ENCODE results near the gene RBM45. TPM values are rescaled to one million over a fixed set of nuclear protein-coding genes. Genes with fewer than 3 reads are reported as not detected.
"Not testable (repeated sequence)": the region's sequence is repeated elsewhere in the genome, so short reads cannot be mapped to it uniquely, and the experiment has no call there.

Gene RBM45
- total RNA-seq, 1 experiment from 2014 or later = 17.4 TPM

DNA sequence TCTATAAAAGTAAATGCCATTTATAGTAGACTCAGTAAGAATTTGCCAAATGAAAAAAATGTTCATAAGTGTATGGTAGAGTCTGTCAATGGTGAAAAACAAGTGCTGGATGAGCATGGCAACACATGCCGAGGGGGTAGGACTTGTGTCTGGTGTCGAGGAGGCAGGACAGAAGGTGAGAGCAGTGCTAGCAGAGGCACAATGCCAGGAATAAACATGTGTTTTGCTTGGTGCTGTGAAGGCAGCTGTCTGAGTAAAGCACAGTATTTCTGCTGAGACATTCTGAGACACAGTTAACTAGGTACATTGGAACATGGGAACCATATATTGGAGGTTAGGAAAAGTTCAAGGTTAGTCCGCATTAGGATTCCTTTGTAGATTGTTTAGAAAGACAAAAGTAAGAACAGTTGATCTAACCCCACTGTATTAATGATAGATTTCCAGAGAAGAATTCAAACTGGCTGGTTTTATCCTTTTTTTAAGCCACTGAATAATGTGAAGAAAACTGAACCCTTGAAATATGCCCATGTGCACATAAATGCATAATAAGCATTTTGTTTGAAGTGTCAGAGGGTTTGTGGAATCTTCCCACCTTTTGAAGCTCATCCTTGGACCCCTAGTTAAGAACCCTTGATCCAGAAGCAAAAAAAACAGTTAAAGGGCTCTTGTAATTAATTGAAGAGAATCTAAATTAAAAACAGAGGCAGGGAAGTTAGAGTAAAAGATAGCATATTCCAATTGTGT is 7.1 kb downstream of the RBM45 start:
- no peaks in the 10 kb centered on the region for H3K27me3 ChIP-seq (replicated peaks)
- DNase-seq (ENCODE audit: low read depth in 1 of 2, low spot score in 2 of 2) = no peak
- no peaks in the 10 kb centered on the region for H3K9me3 ChIP-seq (replicated peaks)
- no peak overlapping the region for H3K4me3 ChIP-seq
- H3K4me1 ChIP-seq (replicated peaks) = no peaks in the 10 kb centered on the region
- H3K36me3 ChIP-seq = peaks cover 44% of the 10 kb centered on the region
- no peak overlapping the region for H3K27ac ChIP-seq

DNA sequence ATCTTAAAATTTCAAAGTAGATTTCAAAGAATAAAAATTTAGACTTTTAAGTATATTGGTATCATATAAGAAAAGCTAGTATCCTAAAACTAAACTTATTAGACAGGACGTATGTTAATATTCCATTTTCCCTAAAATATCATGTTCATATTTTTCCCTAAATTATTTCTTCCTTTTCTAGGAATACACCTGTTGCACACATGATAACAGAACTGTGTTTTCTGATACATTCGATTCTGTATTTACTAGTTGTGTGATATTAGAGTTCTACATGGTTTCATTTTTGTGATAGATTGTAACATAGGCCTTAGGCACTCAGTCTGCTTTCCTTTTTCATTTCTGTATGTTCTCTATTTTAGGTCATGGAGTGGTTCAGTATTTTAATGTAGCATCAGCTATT is 10.9 kb downstream of the RBM45 start:
- Histone ChIP-seq H3K27me3 (replicated peaks) (no peaks in the 10 kb centered on the region), H3K4me1 (replicated peaks) (no peaks in the 10 kb centered on the region), H3K36me3 (peaks cover 63% of the 10 kb centered on the region), H3K27ac (no peak overlapping the region), H3K9me3 (replicated peaks) (no peaks in the 10 kb centered on the region), H3K4me3 (no peak overlapping the region)
- DNase-seq (ENCODE audit: low read depth in 1 of 2, low spot score in 2 of 2) = no peak

DNA sequence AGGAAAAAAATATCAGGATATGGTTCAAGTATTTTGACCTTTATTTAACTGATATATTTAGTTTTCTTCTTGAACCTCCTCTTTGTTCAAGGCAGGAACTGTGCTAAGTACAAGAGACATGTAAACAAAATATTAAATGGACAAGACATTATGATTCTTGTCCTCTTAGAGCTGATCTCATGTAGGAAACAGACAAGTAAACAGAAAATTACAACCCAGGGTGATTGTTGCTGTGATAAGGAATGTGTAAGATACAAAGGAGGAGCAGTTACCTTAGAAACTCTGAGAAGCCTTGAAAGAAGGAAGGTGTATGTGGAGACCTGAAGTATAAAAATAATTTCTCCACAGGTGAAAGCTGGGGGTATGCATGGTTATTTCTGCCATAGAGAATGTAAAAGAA is 12.9 kb downstream of the RBM45 start:
- H3K4me3 ChIP-seq = no peak overlapping the region
- no peaks in the 10 kb centered on the region for H3K4me1 ChIP-seq (replicated peaks)
- peaks cover 49% of the 10 kb centered on the region for H3K36me3 ChIP-seq
- no peak for DNase-seq (ENCODE audit: low read depth in 1 of 2, low spot score in 2 of 2)
- H3K27me3 ChIP-seq (replicated peaks) = no peaks in the 10 kb centered on the region
- no peaks in the 10 kb centered on the region for H3K9me3 ChIP-seq (replicated peaks)
- H3K27ac ChIP-seq = no peak overlapping the region

DNA sequence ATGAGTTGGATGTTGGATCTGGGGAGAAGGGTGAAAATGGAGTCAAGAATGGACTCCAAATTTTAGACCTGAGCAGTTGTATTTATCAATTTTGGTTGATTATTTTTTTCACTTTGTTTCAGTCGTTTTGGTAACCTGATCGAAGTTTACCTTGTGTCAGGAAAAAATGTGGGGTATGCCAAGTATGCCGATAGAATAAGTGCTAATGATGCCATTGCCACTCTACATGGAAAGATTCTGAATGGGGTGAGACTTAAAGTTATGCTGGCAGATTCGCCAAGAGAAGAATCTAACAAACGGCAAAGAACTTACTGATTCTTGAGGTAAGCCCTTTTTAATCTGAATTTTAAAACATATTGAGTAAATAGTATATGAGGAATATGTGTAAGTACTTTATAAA is 13.6 kb downstream of the RBM45 start:
- Histone ChIP-seq H3K27ac (no peak overlapping the region), H3K9me3 (replicated peaks) (no peaks in the 10 kb centered on the region), H3K4me3 (no peak overlapping the region), H3K36me3 (peaks cover 45% of the 10 kb centered on the region), H3K27me3 (replicated peaks) (no peaks in the 10 kb centered on the region), H3K4me1 (replicated peaks) (no peaks in the 10 kb centered on the region)
- no peak for DNase-seq (ENCODE audit: low read depth in 1 of 2, low spot score in 2 of 2)

DNA sequence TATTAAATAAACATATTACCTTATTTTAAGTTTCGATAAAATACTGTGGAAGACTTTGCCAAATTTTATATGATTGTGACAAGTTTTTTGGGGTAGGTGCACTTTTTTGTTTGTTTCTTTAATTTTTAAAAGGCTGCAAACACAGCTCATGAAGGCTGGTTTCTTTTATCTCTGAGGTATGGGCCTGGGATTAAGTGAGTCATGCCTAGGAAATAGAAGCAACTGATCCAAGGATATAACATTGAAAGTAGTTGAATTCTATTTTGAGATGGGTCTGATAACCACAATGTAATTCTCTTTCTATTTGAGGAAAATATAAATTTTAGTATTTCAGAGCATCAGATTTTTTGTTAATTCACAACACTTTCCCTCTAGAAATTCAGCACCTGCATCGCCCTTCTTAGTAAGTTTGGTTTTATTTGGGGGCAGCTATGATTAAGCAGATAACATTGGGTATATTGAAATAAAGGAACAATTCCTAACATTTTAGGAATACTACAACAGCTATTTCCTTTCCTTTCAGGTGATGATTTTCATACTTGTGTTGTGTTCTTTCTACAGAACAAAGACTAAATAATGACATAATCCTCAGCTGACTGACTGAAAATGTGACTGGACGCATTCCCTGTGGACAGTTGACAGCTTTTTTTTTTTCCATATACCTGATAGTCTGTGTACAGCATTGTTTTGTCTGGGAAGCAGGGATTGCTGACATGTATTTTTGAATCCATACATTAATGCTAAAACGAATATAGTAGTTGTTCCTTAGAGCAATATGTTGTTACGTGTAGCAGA is 16.8 kb downstream of the RBM45 start:
- Histone ChIP-seq H3K4me1 (replicated peaks) (no peaks in the 10 kb centered on the region), H3K27ac (no peak overlapping the region), H3K27me3 (replicated peaks) (no peaks in the 10 kb centered on the region), H3K4me3 (no peak overlapping the region), H3K9me3 (replicated peaks) (no peaks in the 10 kb centered on the region), H3K36me3 (peaks cover 21% of the 10 kb centered on the region)
- DNase-seq (ENCODE audit: low read depth in 1 of 2, low spot score in 2 of 2) = no peak

DNA sequence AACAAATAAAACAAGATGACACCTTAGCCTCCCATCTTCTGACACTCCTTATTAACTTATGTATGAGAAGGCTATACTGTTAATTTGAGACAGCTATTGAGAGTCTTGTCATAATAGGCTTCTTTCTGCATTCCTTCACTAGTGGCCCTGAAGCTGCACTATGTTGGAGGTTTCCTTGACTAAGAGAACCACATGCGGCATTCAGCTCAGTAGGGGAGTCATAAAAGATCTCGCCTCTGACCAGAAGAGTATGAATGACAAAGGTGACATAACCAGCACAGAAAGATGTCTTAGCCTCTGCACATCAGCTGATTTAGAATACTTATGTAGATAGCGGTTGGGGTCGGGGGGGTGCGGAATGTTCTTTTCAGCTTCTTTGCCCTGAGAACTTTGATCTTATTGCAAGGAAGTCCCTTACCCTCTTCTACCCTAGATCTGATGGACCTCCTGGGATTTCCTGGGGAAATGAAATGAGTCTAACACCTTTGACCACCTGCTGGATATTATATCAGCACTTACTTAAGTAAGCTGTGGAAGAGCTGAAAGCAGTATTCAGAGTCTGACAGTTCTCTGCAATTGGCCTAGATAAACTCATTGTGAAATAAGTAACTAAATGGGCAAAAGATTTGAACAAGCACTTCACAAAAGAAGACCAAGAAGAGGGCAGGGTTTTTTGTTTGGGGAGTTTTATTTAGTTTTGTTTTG is 24.2 kb downstream of the RBM45 start:
- no peak for DNase-seq (ENCODE audit: low read depth in 1 of 2, low spot score in 2 of 2)
- Histone ChIP-seq H3K27ac (no peak overlapping the region), H3K4me3 (no peak overlapping the region)

DNA sequence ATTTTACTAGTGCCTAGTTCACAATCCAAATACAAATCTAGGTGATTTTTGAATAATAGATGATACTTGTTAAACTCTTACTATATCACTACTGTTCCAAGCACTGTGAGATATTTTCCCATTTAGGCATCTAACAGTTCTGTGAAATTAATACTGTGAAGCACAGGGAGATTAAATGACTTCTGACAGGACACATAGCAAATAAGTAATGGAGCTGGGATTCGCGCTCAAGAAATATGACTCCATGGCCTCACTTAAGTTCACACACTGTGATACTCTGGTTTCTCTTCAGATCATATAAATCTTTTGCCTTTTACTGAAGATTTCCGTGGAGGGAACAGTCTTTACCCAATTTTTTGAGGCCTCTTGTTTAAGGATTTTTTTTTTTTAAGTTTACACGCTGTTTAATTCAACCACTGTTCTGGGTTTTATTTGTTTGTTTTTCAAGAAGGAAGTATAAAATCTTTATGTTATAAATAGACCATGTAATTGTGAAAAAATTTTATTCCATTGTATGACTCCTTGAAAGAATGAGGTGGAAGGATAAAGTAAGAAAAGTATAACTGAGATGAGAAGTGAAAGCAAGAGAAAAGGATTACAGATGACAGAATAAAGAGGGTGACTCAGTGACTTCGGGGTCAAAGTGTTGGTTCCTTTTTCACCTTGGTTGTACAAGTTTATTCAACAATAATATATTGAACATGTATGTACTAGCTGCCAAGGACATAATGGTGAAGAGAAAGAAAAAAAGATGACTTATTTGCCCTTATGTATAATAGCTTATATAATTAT is 30.2 kb downstream of the RBM45 start:
- H3K27me3 ChIP-seq (replicated peaks) = 0 out of 2 replicates have a peak, but pooled peaks cover 4% of the 10 kb centered on the region
- no peak overlapping the region for H3K4me3 ChIP-seq
- no peaks in the 10 kb centered on the region for H3K36me3 ChIP-seq
- H3K4me1 ChIP-seq (replicated peaks) = peaks cover 6% of the 10 kb centered on the region
- no peaks in the 10 kb centered on the region for H3K9me3 ChIP-seq (replicated peaks)
- DNase-seq (ENCODE audit: low read depth in 1 of 2, low spot score in 2 of 2) = no peak
- no peak overlapping the region; the same call in 1 of the 2 replicates for H3K27ac ChIP-seq

More for the DNA sequence above, 24.2 kb downstream of the RBM45 start:
- Histone ChIP-seq H3K36me3 (no peaks in the 10 kb centered on the region), H3K9me3 (replicated peaks) (no peaks in the 10 kb centered on the region), H3K27me3 (replicated peaks) (0 out of 2 replicates have a peak, but pooled peaks cover 4% of the 10 kb centered on the region), H3K4me1 (replicated peaks) (no peaks in the 10 kb centered on the region)

DNA sequence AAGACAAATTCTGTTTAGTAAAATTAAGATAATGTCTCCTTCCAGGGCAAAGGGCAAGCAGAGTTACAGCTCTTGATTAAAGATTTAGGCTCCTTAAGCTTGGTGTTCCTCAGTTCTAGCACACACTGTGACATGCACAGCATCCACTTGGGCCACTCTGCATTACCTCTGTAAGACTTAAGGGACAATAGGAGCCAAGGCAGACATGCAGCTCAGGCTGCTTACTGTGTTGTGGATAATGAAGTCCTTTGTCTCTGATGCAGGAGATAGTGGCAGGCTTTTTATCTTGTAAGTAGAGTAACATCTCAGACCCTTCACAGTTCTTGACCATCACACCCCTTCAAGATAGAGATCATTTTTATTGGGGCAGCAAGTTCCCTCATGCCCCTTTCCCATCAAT is 31.2 kb downstream of the RBM45 start:
- no peak overlapping the region; the same call in 1 of the 2 replicates for H3K27ac ChIP-seq

DNA sequence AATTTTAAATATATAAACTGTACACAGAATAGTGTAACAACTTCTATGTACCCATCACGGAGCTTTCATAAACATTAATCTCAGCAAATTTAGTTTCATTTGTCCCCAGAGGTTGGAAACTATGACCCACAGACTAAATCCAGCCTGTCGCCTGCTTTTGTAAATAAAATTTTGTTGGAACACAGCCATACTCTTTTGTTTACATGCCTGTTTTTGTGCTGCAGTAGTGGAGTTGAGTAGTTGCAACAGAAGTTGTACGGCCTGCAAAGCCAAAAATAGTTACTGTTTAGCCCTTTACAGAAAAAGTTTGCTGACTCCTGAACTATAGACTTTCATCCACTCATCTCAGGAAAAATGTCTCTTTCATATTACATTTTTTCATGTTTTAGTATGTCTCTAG is 39.8 kb downstream of the RBM45 start:
- no peak overlapping the region for H3K4me3 ChIP-seq
- peak in 1 of 2 experiments; percentile 24 for DNase-seq (ENCODE audit: low read depth in 1 of 2, low spot score in 2 of 2)
- H3K27me3 ChIP-seq (replicated peaks) = no peaks in the 10 kb centered on the region
- H3K4me1 ChIP-seq (replicated peaks) = peaks cover 4% of the 10 kb centered on the region; the same call in 1 of the 2 replicates
- no peak overlapping the region for H3K27ac ChIP-seq
- no peaks in the 10 kb centered on the region for H3K36me3 ChIP-seq
- no peaks in the 10 kb centered on the region for H3K9me3 ChIP-seq (replicated peaks)

More for the DNA sequence above, 31.2 kb downstream of the RBM45 start:
- Histone ChIP-seq H3K36me3 (no peaks in the 10 kb centered on the region), H3K27me3 (replicated peaks) (0 out of 2 replicates have a peak, but pooled peaks cover 4% of the 10 kb centered on the region), H3K4me1 (replicated peaks) (peaks cover 6% of the 10 kb centered on the region), H3K9me3 (replicated peaks) (no peaks in the 10 kb centered on the region), H3K4me3 (no peak overlapping the region)
- no peak for DNase-seq (ENCODE audit: low read depth in 1 of 2, low spot score in 2 of 2)

DNA sequence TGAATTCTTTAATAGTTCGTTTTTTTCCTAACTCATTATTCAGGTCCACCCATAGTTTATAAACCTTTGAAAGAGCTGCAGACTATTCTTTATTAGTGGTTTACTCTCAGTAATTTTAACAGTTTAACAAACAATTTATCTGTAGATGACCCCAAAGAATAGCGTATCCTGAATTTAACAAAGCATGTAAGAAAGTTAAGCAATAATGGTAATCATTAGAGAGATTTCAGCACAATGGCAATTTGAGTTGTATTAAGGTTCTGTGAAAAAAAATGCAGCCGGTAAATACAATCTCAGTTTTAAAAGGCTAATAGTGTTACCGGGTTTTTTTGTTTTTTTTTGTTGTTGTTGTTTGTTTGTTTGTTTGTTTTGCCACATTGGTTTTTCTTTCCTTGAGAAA is 40.3 kb downstream of the RBM45 start:
- Histone ChIP-seq H3K4me3 (no peak overlapping the region), H3K27ac (no peak overlapping the region), H3K4me1 (replicated peaks) (peaks cover 4% of the 10 kb centered on the region; the same call in 1 of the 2 replicates), H3K9me3 (replicated peaks) (no peaks in the 10 kb centered on the region), H3K36me3 (no peaks in the 10 kb centered on the region), H3K27me3 (replicated peaks) (no peaks in the 10 kb centered on the region)
- no peak for DNase-seq (ENCODE audit: low read depth in 1 of 2, low spot score in 2 of 2)

DNA sequence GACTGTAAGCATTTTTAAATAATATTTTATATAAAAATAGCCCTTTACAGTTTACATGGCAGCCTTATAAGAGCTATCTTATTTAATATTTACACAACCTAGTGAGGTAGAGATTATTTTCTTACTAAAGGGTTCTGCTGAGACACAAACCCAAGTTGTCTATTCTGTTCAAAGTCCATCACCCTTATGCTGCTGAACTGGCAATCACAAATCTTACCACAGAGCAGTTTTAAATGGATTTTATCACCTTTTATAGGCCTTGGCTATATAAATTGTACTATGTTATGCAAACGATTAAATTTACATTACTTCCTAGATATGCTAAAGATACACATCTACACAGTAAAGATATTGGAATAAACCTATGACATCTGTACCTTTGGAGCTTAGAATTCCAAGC is 40.7 kb downstream of the RBM45 start:
- Histone ChIP-seq H3K36me3 (no peaks in the 10 kb centered on the region), H3K4me1 (replicated peaks) (peaks cover 4% of the 10 kb centered on the region; the same call in 1 of the 2 replicates), H3K4me3 (no peak overlapping the region), H3K27ac (no peak overlapping the region), H3K9me3 (replicated peaks) (no peaks in the 10 kb centered on the region), H3K27me3 (replicated peaks) (no peaks in the 10 kb centered on the region)
- no peak for DNase-seq (ENCODE audit: low read depth in 1 of 2, low spot score in 2 of 2)

DNA sequence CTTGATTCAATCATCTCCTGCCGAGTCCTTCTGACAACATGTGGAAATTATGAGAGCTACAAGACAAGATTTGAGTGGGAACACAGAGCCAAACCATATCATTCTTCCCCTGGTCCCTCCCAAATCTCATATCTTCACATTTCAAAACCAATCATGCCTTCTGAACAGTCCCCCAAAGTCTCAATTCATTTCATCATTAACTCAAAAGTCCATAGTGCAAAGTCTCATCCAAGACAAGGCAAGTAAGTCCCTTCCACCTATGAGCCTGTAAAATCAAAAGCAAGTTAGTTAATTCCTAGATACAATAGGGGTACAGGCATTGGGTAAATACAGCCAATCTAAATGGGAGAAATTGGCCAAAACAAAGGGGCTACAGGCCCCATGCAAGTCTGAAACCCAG is 41.6 kb downstream of the RBM45 start:
- DNase-seq (ENCODE audit: low read depth in 1 of 2, low spot score in 2 of 2); H3K27ac ChIP-seq; H3K36me3 ChIP-seq; H3K4me1 ChIP-seq (replicated peaks); H3K9me3 ChIP-seq (replicated peaks); H3K4me3 ChIP-seq; H3K27me3 ChIP-seq (replicated peaks): not testable (repeated sequence)

DNA sequence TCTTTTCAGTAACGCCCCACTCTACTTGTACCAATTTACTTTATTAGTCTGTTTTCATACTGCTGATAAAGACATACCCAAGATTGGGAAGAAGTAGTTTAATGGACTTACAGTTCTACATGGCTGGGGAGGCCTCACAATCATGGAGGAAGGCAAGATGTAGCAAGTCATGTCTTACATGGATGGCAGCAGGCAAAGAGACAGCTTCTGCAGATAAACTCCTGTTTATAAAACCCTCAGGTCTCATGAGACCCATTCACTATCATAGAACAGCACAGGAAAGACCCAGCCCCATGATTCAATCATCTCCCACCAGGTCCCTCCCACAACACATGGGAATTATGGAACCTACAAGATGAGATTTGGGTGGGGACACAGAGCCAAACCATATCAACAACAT is 43.3 kb downstream of the RBM45 start:
- H3K9me3 ChIP-seq (replicated peaks) = no peaks in the 10 kb centered on the region
- H3K36me3 ChIP-seq = no peaks in the 10 kb centered on the region
- H3K27me3 ChIP-seq (replicated peaks) = no peaks in the 10 kb centered on the region
- peaks cover 4% of the 10 kb centered on the region; the same call in 1 of the 2 replicates for H3K4me1 ChIP-seq (replicated peaks)
- DNase-seq (ENCODE audit: low read depth in 1 of 2, low spot score in 2 of 2) = no peak
- H3K4me3 ChIP-seq = no peak overlapping the region
- H3K27ac ChIP-seq = no peak overlapping the region
